Glutamatergic neuron (in vitro differentiated cells): ENCODE data around the gene KTN1. TPM values are rescaled to one million over a fixed set of nuclear protein-coding genes. Genes with fewer than 3 reads are reported as not detected.

Experiments used
- DNase-seq: peaks from one replicate; pipeline ENCODE4 v3.0.0; 2022
- H3K27ac Mint-ChIP-seq: one replicate; pipeline ENCODE4 v1.8.0; 2020; ENCODE audit warnings: mild to moderate bottlenecking, mixed read lengths, inconsistent platforms; ENCODE audit not compliant: unreplicated experiment
- H3K27me3 Mint-ChIP-seq: one replicate; pipeline ENCODE4 v1.8.0; 2020; ENCODE audit warnings: mild to moderate bottlenecking, moderate library complexity, mixed read lengths, inconsistent platforms; ENCODE audit not compliant: unreplicated experiment
- H3K36me3 Mint-ChIP-seq: one replicate; pipeline ENCODE4 v1.8.0; 2020; ENCODE audit warnings: mild to moderate bottlenecking, mixed read lengths, inconsistent platforms; ENCODE audit not compliant: unreplicated experiment
- H3K4me1 Mint-ChIP-seq: one replicate; pipeline ENCODE4 v1.8.0; 2020; ENCODE audit warnings: mild to moderate bottlenecking, low read depth, mixed read lengths, inconsistent platforms; ENCODE audit not compliant: unreplicated experiment
- H3K4me3 Mint-ChIP-seq: one replicate; pipeline ENCODE4 v1.8.0; 2020; ENCODE audit warnings: mild to moderate bottlenecking, mixed read lengths, inconsistent platforms; ENCODE audit not compliant: unreplicated experiment
- H3K9me3 Mint-ChIP-seq: one replicate; pipeline ENCODE4 v1.8.0; 2020; ENCODE audit warnings: mild to moderate bottlenecking, moderate library complexity, mixed read lengths, inconsistent platforms; ENCODE audit not compliant: unreplicated experiment
- CTCF ChIP-seq: fragments of 200-600 bp; sonication (generic); IDR thresholded peaks from one replicate; pipeline ENCODE4 v1.5.0; 2021; ENCODE audit not compliant: partially characterized antibody, unreplicated experiment
- total RNA-seq: library from RNA; stranded (reverse); fragmentation: NEBNext Ultra II Directional; extraction: Animal tissue kit (Norgen Biotek cat#: 25700); gene quantifications from one replicate; pipeline ENCODE4 v1.2.1, GENCODE V29; 2021; ENCODE audit not compliant: unreplicated experiment

Gene KTN1
- total RNA-seq, 1 donor from 2014 or later: 108 TPM

- peak overlapping the region; percentile 89 for H3K4me3 Mint-ChIP-seq
- H3K27ac Mint-ChIP-seq: peak overlapping the region; percentile 71
- H3K27me3 Mint-ChIP-seq: peaks cover 8% of the 10 kb centered on the region
- no peaks in the 10 kb centered on the region for H3K36me3 Mint-ChIP-seq
- H3K9me3 Mint-ChIP-seq: peaks cover 11% of the 10 kb centered on the region
- no peak for DNase-seq
- peaks cover 18% of the 10 kb centered on the region for H3K4me1 Mint-ChIP-seq
- TF ChIP-seq CTCF: no peak
Measured at GRCh38 chr14:55581342-55581771, 1.4 kb downstream of the KTN1 start.

- peak overlapping the region; percentile 14 for H3K4me3 Mint-ChIP-seq
- H3K4me1 Mint-ChIP-seq: peaks cover 27% of the 10 kb centered on the region
- peaks cover 8% of the 10 kb centered on the region for H3K27me3 Mint-ChIP-seq
- H3K36me3 Mint-ChIP-seq: no peaks in the 10 kb centered on the region
- H3K27ac Mint-ChIP-seq: no peak overlapping the region
- DNase-seq: no peak
- no peak for TF ChIP-seq CTCF
- peaks cover 11% of the 10 kb centered on the region for H3K9me3 Mint-ChIP-seq
Measured at GRCh38 chr14:55582746-55583145, 2.7 kb downstream of the KTN1 start.

GRCh38 chr14:55583942-55584468 is 4.0 kb downstream of the KTN1 start:
- Mint-ChIP-seq H3K36me3 (no peaks in the 10 kb centered on the region), H3K27me3 (peaks cover 8% of the 10 kb centered on the region), H3K9me3 (peaks cover 9% of the 10 kb centered on the region), H3K27ac (no peak overlapping the region), H3K4me3 (no peak overlapping the region), H3K4me1 (peaks cover 23% of the 10 kb centered on the region)
- DNase-seq: no peak
- no peak for TF ChIP-seq CTCF

GRCh38 chr14:55585854-55586253 is 5.8 kb downstream of the KTN1 start:
- H3K27ac Mint-ChIP-seq: no peak overlapping the region
- no peak for TF ChIP-seq CTCF

GRCh38 chr14:55586411-55586810 is 6.4 kb downstream of the KTN1 start:
- no peak for DNase-seq
- Mint-ChIP-seq H3K27me3 (no peaks in the 10 kb centered on the region), H3K27ac (no peak overlapping the region), H3K4me1 (peaks cover 18% of the 10 kb centered on the region), H3K9me3 (peaks cover under 1% of the 10 kb centered on the region), H3K36me3 (no peaks in the 10 kb centered on the region), H3K4me3 (no peak overlapping the region)
- no peak for TF ChIP-seq CTCF

More at GRCh38 chr14:55585854-55586253, 5.8 kb downstream of the KTN1 start:
- Mint-ChIP-seq H3K9me3 (peaks cover 3% of the 10 kb centered on the region), H3K4me3 (no peak overlapping the region), H3K36me3 (no peaks in the 10 kb centered on the region), H3K4me1 (peaks cover 21% of the 10 kb centered on the region), H3K27me3 (peaks cover 5% of the 10 kb centered on the region)
- no peak for DNase-seq
